Measurements from ENCODE around the gene RIOK2.

DNA sequence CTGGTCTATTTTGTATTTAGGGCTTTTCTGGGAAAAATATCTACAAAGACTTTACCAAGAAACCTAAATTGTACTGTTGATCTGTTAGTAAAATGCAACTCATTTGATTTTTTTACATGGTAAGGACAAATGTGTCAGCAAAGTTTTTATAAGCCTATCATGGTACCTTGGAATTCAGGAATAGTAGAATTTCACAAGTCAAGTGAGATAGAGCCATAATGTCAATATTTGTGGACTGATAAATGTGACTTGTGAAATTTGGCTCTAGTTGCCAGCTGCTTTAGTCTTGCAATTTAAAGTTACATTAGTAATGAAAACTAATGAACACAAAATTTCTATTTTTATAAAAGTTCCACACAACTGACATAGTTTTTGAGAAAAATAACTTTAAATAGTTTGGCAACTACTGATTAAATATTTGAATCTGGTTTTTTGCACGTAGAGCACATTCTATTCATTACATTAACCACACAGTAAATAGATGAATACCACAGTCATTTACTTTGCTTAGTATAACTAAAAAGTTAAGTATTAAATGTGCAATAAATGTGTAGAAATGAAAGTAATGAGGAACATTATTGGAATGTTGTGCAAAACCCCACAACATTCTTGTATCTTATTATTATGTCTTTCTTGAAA lies 41.2 kb upstream of the RIOK2 start:
- TF ChIP-seq CREB1 (IDR thresholded peaks at IDR 0.05; ENCODE audit: low read depth): no peak
- no peak for TF ChIP-seq ZBTB7A (IDR thresholded peaks at IDR 0.05; ENCODE audit: low read depth)
- TF ChIP-seq TCF12 (IDR thresholded peaks at IDR 0.05; ENCODE audit: low read depth): no peak
- TF ChIP-seq EP300 (IDR thresholded peaks at IDR 0.05; ENCODE audit: borderline replicate concordance): no peak
- no peak for TF ChIP-seq CEBPB (IDR thresholded peaks at IDR 0.05)

Data from Ishikawa (cell line).